HG03469 (cell line): ENCODE results near the gene ASCL4.
"Not testable (repeated sequence)": the region's sequence is repeated elsewhere in the genome, so short reads cannot be mapped to it uniquely, and the experiment has no call there.

ENCODE experiments used
- ATAC-seq: cut with Tn5 transposase; IDR thresholded peaks from one replicate; pipeline ENCODE4 v1.9.1; 2021; ENCODE audit warnings: mild to moderate bottlenecking, moderate library complexity, moderate number of reproducible peaks; ENCODE audit not compliant: unreplicated experiment

ASCL4 gene, protein sequence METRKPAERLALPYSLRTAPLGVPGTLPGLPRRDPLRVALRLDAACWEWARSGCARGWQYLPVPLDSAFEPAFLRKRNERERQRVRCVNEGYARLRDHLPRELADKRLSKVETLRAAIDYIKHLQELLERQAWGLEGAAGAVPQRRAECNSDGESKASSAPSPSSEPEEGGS

DNA sequence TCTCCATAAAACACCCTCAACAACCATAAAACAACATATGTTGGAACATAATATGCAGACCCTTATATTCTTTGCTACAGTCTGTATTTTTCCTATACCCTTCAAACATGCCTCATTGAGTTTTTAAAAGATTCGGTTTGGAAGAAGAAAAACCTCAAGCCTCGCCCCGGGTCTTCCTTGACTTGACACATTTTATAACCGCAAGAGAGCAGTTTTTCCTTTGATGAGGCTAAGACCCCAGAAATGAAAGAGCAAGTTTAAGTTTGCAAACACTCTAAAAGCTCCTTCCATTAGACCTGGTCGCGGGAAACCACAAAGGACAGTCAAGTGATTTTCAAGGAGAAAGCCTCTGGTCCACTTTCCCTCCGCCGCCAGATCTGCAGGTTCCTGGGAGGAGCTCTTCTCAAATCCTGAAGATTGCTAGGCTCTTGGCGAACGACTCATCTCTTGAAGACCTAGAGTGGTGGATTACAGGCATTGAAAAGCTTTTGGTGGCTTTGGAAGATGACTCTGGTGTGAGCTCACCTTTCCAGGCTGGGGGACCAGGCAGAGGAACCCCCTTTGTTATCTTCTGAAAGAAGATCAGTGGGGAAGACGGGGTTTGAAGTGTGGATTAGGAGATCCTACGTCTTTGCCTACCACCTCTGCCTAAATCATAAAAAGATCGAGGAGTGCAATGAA lies at the start of gene ASCL4:
Gene ASCL4, plus strand, starts transcription at position 356 of the 681 bp plus-strand sequence. CDS start 515 bp downstream, outside the sequence.
- ATAC-seq: no peak

DNA sequence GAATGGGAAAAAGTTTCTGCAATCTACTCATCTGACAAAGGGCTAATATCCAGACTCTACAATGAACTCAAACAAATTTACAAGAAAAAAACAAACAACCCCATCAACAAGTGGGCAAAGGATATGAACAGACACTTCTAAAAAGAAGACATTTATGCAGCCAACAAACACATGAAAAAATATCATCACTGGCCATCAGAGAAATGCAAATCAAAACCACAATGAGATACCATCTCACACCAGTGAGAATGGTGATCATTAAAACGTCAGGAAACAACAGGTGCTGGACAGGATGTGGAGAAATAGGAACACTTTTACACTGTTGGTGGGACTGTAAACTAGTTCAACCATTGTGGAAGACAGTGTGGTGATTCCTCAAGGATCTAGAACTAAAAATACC lies 47.2 kb upstream of the ASCL4 start:
- not testable (repeated sequence) for ATAC-seq

DNA sequence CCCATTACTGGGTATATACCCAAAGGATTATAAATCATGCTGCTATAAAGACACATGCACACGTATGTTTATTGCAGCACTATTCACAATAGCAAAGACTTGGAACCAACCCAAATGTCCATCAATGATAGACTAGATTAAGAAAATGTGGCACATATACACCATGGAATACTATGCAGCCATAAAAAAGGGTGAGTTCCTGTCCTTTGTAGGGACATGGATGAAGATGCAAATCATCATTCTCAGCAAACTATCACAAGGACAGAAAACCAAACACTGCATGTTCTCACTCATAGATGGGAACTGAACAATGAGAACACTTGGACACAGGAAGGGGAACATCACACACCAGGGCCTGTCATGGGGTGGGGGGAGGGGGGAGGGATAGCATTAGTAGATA lies 46.8 kb upstream of the ASCL4 start:
- not testable (repeated sequence) for ATAC-seq

DNA sequence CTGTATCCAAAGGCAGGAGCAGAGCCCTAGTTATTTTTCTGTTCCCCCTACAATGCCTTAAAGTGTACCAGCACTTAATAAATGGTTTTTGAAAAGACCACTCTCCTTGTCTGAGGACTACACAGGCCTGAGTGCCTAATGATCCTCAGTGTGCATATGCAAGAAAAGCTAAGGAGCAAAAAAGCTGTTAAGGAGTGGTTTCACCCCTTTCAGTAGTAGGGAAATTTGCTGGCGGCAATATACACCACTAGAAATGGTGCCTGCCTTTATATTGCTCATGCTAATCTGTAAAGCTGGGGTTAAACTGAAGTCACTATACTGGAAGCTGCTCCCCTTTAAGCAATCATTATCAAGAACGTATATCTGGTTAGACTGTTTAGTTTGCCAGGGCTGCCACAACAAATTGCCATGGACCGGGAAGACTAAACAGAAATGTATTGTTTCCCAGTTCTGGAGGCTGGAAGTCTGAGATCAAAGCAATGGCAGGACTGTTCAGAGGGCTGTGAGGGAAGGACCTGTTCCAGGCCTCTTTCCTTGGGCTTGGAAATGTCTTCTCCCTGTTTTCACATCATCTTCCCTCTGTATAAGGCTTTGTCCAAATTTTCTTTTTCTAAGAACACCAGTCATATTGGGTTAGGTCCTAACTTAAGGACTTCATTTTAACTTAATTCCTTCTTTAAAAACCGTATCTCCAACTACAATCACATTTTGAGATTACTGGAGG lies 43.7 kb upstream of the ASCL4 start:
- ATAC-seq: no peak

DNA sequence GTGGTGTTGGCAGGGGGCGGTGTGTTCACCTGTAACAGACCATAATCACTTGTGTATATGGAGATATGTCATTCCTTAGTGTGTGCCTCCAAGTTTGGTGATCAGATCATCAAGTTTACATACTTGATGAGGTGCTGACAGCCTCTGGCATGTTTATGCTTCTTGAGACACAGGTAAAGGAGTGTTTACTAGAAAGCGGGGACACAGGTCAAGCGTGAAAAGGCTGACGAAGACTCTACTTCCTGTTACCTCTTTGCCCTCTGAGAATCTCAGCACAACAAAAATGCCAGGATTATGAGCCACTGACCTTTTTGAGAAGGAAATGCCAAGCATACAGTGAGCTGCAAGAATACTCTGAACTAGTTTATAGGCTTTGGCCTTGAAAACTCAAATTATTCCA lies 43.1 kb upstream of the ASCL4 start:
- no peak for ATAC-seq

DNA sequence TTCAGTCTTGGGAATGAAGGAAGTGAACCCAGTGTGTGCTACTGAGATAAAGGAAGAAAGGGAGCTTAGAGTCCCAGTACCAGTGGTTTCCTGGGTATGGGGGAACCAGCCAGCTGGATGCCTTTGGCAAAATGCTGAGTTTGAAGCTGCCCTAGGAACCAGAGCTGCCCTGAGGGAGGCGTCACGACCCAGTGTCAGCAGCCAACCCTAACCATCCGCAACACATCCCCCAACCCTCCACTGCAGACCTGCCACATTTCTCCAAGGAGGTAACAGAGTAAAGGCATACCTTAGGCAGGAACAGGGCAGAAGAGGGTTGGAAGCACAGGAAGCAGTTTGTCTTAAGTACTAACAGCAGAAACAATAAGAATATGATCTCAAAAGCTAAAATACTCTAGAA lies 42.1 kb upstream of the ASCL4 start:
- no peak for ATAC-seq

DNA sequence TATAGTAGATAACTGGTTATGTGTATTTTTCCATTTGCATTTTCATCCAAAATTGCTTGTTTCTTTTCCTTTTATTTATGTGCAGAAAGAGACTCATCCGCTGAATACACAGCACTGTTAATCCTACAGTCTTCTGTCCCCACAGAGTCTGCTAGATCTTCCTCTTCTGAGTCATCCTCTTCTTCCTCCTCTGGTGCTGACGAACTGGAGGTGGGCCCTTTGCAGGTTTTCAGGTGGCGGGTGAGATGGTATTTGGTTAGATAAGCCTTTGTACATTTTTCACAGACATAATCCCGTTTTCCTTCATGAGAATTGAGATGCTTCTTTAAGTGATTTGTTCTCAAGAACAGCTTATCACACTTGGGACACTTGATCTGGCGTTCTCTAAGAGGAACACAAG lies 40.4 kb upstream of the ASCL4 start:
- ATAC-seq: no peak

DNA sequence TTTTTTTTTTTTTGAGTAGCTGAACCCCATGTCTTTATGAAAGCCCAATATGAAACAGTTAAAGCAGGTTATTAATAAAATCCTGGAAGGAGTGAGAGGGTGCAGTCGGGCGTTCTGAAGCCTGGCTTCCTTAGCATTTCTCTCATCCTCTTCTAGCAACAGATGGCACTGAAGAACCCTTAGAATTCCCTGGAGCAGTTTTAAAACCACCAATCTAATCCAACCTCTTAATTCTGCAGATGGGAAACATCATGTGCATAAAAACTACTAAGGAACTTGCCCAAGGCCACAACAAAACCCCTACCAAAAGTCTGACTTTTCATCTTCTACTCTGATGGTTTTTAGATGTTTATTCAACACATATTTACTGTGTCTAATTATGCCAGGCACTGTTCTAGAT lies 38.7 kb upstream of the ASCL4 start:
- no peak for ATAC-seq

DNA sequence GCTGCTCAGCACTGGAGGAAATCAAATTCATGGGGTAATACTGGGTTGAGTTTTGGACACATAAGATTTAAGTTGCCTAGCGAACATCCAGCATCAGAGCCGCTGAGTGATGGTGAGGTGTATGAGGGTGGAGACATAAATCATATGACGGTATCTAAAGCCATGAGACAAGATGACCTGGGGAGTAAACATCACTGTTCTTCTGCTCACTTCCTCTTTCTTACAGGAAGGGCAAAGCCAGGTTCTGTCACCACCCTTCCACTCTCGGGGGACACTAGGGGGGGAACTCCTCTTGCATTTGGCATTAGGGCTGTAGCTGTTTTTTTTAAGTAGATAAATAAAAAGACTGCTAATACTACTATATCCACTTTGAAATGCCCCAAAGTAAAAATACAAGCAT lies 37.6 kb upstream of the ASCL4 start:
- peak; percentile 94 for ATAC-seq

DNA sequence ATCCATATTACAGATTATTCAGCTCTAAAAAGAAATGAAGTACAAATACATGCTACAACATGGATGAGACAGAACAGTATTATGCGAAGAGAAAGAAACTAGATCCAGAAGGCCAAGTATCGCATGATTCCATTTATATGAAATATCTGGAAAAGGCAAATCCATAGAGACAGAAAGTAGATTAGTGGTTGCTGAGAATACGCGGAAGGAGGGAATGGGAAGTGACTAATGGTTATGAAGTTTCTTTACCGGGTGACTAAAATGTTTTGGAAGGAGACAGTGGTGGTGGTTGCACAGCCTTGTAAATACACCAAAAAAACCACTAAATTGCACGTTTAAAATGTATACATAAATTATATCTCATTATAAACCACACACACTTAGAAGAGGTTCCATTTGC lies 26.0 kb upstream of the ASCL4 start:
- no peak for ATAC-seq

DNA sequence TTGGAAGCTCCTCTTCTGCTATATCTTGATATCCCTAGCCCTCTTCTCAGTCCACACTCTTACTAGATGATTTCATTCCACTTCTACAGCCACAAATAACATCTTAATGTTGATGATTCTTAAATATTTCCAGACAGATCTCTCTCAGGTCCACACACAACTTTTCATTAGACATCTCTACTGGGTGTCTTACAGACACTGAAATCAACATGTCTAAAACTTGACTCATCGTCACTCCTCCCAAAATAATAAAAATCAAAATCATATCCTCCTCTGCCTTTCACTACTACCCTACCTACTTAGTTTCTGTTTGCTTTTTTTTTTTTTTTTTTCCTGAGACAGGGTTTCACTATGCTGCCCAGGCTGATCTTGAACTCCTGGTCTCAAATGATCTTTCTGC lies 25.4 kb upstream of the ASCL4 start:
- no peak for ATAC-seq

DNA sequence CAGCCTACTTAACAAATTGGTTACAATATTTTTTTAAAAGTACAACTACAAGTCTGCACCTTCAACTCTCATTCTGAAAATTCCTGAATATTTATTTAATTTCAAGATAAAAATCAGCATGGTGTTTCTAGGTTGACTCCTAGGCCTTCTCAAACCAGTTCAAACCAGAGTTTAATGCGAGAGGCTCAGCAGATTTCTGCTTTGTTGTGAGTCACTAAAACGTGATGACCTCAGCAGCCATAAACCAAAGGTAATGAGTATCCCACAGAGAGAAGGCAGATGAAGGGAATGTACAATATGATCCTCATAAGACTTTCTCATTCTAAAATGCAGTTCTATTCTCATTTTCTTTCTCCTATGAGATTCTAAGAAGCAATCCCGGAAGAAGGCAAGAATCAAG lies 15.1 kb upstream of the ASCL4 start:
- ATAC-seq: no peak

DNA sequence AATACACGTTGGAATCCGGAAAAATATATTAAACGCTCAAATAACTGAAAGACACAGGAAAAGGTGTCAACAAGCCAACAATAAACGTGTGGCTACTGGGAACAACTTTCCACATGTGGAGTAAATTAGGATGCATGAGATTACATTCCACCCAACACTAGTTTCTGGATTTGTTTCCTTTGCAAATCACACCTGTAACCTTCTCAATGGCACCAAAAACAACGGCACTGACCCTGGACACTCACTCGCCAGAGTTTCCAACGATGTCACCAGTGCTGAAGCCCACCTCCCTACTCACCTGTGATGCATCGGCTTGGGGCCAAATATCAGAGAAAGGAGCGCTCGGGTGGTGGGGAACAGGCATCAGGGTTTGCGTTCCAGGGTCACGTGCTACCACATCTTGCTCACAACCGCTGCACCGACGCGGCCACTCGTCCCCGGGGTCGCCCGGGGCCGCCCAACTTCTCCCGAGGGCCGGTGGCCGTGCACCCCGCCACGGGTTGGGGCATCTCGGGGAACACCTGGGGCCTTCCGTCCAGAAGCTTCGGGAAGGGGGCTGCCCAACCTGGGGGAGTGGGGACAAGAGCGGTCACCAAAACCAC lies 14.2 kb upstream of the ASCL4 start:
- peak; percentile 8 for ATAC-seq

DNA sequence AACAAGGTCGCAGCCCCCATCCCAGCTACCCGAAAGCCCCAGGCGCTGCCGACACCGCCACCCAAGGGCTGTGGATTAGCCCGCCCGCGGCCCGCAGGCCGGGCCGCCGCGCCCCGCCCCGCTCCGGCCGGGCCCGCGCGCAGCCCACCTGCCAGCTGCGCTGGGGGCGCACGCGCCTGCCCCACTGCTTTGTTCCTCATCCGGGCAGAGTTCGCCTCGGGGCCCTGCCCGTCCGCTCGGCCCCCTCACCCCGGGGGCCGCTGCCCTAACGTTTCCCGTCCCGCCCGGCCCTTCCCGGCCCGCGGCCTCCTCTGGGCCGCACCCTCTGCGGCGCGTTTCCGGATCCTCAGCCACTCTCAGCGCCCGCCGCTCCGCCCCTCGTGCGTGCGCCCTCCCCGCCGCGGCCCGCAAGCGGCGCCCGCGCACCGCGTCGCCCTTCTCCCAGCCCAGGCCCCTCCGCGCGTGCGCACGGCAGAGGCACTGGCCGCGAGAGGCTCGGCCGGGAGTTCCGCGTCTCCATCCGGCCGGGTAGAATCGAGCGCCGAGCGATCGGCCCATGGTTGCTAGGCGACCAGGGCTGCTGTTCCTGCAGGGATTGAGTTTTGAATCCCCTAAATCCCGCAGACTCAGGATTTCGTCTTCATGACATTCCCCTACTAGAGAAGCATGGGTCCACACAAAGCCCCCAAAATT lies 13.5 kb upstream of the ASCL4 start, which contains the start of gene PRDM4:
Gene PRDM4, minus strand, starts transcription at position 329 of the 693 bp plus-strand sequence. CDS start 622 bp downstream, outside the sequence.
- ATAC-seq: peak; percentile 84

DNA sequence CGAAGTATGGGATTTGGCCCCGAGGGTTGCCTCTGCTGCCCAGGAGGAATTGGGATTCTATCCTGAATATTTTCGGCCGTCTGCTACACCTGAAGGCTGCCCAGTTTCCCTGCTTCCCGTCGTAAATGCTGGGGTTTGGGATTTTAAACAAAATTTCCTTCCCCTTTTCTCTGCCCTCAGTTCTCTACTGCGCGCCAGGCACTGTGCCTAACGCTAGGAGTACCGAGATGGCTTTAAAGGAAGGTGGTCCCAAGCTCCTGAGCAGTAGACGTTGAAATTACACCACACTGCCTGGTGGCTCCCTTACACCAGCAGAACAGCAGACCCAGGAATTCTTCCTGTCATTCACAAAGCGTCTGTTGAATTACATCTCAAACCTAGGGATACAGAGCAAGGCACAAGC lies 13.0 kb upstream of the ASCL4 start:
- no peak for ATAC-seq

DNA sequence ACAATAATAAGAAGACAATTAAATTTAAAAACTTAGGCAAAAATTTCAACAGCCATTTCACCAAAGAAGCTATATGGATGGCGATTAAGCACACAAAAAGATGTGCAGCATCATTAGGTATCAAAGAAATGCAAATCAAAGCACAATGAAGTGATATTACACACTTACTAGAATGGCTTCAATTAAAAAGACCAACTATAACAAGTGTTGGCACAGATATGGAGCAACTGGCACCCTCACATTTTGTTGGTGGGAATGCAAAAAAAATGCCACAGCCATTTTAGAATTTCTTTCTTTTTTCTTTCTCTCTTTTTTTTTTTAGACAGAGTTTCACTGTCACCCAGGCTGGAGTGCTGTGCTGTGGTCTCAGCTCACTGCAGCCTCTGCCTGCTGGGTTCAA lies 11.6 kb upstream of the ASCL4 start:
- ATAC-seq: no peak

DNA sequence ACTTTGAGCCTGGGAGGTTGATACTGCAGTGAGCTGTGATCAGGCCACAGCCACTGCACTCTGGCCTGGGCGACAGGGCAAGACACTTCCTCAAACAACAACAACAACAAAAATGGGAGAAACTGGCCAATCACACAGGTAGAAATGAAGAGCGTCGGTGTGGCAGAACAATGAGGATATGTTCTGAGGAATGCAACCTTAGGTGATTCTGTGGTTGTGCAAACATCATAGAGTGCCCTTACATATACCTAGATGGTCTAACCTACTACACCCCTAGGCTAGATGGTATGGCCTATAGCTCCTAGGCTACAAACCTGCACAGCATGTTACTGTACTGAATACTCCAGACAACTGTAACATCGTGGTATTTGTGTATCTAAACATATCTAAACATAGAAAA lies 9.9 kb upstream of the ASCL4 start:
- no peak for ATAC-seq

DNA sequence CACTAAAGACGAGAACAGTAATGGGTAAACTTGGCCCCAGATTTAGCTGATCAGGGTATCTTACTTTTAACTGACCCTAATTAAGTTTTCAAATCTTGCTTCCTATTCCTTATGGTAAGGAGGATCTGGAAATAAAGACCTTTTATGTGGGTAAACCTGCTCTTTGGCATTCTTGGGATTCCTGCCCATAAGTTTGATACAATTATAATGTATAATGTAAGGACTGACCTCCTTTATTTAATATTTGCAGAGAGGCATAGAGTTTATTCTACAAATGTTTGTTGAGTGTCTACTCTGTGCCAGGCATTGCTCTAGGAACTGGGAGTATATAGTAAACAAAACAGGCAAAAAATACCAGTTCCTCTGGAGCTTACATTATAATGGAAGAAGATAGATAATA lies 9.2 kb upstream of the ASCL4 start:
- ATAC-seq: no peak

DNA sequence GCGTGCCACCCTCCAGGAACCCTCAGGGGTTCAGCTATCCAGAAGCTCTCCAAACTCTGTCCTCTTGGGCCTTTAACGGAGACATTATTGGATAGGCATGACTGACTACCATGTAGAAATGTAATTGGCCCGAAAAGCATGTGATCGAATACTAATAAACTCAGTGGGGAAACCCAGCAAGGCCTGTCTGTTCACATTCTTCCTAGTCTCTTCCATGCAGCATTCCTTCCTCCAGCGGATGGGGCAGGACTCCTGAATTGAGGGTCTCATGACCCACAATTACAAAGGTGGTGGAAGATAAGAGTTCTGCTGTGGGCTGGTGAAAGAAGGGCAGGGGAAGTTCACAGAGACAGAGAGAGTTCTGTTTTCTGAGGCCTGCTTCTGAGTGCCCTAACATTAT lies 7.0 kb upstream of the ASCL4 start:
- no peak for ATAC-seq

DNA sequence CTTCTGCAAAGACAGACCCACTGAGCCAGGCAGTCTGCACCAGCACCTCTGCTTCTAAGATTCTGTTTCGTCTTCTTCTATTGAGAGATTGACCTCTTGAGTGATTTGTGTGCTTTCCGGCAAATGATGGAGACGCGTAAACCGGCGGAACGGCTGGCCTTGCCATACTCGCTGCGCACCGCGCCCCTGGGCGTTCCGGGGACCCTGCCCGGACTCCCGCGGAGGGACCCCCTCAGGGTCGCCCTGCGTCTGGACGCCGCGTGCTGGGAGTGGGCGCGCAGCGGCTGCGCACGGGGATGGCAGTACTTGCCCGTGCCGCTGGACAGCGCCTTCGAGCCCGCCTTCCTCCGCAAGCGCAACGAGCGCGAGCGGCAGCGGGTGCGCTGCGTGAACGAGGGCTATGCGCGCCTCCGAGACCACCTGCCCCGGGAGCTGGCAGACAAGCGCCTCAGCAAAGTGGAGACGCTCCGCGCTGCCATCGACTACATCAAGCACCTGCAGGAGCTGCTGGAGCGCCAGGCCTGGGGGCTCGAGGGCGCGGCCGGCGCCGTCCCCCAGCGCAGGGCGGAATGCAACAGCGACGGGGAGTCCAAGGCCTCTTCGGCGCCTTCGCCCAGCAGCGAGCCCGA lies 703 bp downstream of the ASCL4 start:
- ATAC-seq: no peak

DNA sequence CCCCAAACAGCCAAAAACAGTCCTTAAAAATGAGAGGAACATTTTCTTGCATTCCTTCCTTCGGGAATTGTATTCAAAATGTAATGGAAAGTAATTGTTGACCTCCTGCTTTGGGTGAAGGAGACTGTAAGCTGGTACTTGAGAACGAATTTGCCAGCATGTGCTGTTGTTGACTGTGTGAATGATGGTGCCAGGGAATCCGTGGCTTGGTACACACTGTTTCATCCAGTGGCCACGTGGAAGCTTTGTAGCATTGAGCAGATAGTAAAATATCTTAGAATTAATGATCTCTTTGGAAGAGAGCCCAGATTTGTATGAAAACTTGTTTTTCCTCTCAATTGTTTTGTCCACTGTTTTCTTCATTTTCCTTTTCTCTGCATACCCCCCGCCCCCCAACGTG lies 1.7 kb downstream of the ASCL4 start:
- no peak for ATAC-seq
